IMR-90 (cell line): ENCODE results near the gene DPP10. TPM values are rescaled to one million over a fixed set of nuclear protein-coding genes. Genes with fewer than 3 reads are reported as not detected.

Source experiments
- ATAC-seq: fragments of 200-7000 bp; cut with Tn5 transposase; 2 replicates; pipeline ENCODE4 v1.9.1; 2020; ENCODE audit warnings: low read depth, mild to moderate bottlenecking, moderate library complexity
- BruUV-seq: library from RNA; stranded (reverse); fragments of 400-500 nt; replicated peaks from 2 replicates; lab custom pipeline; 2021; lab: Mats Ljungman, UMichigan
- CTCF ChIA-PET: fragments of 300-600 bp; formaldehyde crosslinking; extraction: SDS; loops from one replicate; lab custom pipeline; 2021; ENCODE audit warnings: antibody characterized with exemption; lab: Yijun Ruan, JAX
- POLR2A ChIA-PET: fragments of 300-600 bp; sonication (Branson Sonifier 250); formaldehyde crosslinking; loops from one replicate; lab custom pipeline; 2022; ENCODE audit warnings: antibody characterized with exemption; ENCODE audit not compliant: unreplicated experiment; lab: Charles Lee
- DNase-seq: peaks from one replicate; pipeline ENCODE4 v3.0.0; 2013
- H2AFZ ChIP-seq: replicated peaks from 2 replicates; pipeline ENCODE3; 2013; ENCODE audit warnings: low read length, mild to moderate bottlenecking; ENCODE audit not compliant: poor library complexity
- H2AK5ac ChIP-seq: 2 replicates; pipeline ENCODE4 v1.6.1; 2013; ENCODE audit warnings: low read depth, low read length, inconsistent platforms
- H2AK9ac ChIP-seq: replicated peaks from 2 replicates; pipeline ENCODE3; 2013; ENCODE audit warnings: mild to moderate bottlenecking, low read depth, low read length, moderate library complexity; ENCODE audit not compliant: poor library complexity
- H2BK120ac ChIP-seq: 2 replicates; pipeline ENCODE4 v1.6.1; 2013; ENCODE audit warnings: low read depth, low read length, inconsistent platforms
- H2BK15ac ChIP-seq: 3 replicates; pipeline ENCODE4 v1.6.1; 2013; ENCODE audit warnings: low read depth, low read length, inconsistent platforms
- H2BK20ac ChIP-seq: 2 replicates; pipeline ENCODE4 v1.6.1; 2013; ENCODE audit warnings: low read depth, mild to moderate bottlenecking, inconsistent platforms, low read length, moderate library complexity
- H2BK5ac ChIP-seq: 2 replicates; pipeline ENCODE4 v1.6.1; 2013; ENCODE audit warnings: mild to moderate bottlenecking, low read depth, low read length, inconsistent platforms; ENCODE audit not compliant: poor library complexity, severe bottlenecking
- H3K14ac ChIP-seq: replicated peaks from 2 replicates; pipeline ENCODE4 v1.6.1; 2013; ENCODE audit warnings: low read depth, low read length, inconsistent platforms
- H3K18ac ChIP-seq: 2 replicates; pipeline ENCODE4 v1.6.1; 2013; ENCODE audit warnings: low read depth, low read length, control low read depth
- H3K23ac ChIP-seq: 2 replicates; pipeline ENCODE4 v1.6.1; 2013; ENCODE audit warnings: low read depth, low read length, inconsistent platforms
- H3K27ac ChIP-seq: 2 replicates; pipeline ENCODE4 v1.5.1; 2013; ENCODE audit warnings: mild to moderate bottlenecking, control low read depth, low read length; ENCODE audit not compliant: insufficient read depth
- H3K27me3 ChIP-seq: 2 replicates; pipeline ENCODE4 v1.6.1; 2013; ENCODE audit warnings: low read length; ENCODE audit not compliant: control insufficient read depth, insufficient read depth
- H3K36me3 ChIP-seq: 2 replicates; pipeline ENCODE4 v1.6.1; 2013; ENCODE audit warnings: low read length, mixed read lengths; ENCODE audit not compliant: control insufficient read depth, insufficient read depth
- H3K4ac ChIP-seq: 2 replicates; pipeline ENCODE4 v1.6.1; 2013; ENCODE audit warnings: low read depth, low read length, inconsistent platforms
- H3K4me1 ChIP-seq: 2 replicates; pipeline ENCODE4 v1.6.1; 2013; ENCODE audit warnings: low read length, mixed read lengths; ENCODE audit not compliant: control insufficient read depth, insufficient read depth
- H3K4me2 ChIP-seq: 2 replicates; pipeline ENCODE4 v1.6.1; 2013; ENCODE audit warnings: low read depth, mild to moderate bottlenecking, control low read depth, low read length, moderate library complexity
- H3K4me3 ChIP-seq: 2 replicates; pipeline ENCODE4 v1.5.1; 2013; ENCODE audit warnings: low read depth, mild to moderate bottlenecking, control low read depth, low read length, moderate library complexity; ENCODE audit not compliant: insufficient read depth
- H3K56ac ChIP-seq: 2 replicates; pipeline ENCODE4 v1.6.1; 2013; ENCODE audit warnings: low read length, inconsistent platforms; ENCODE audit not compliant: insufficient read depth; ENCODE audit errors: extremely low read depth
- H3K79me1 ChIP-seq, 2 experiments: 2 replicates each; pipeline ENCODE4 v1.6.1; 2013; ENCODE audit warnings: low read length in 2 of 2, inconsistent platforms in 1 of 2, low read depth in 1 of 2
- H3K9ac ChIP-seq: 2 replicates; pipeline ENCODE4 v1.6.1; 2013; ENCODE audit warnings: low read depth, low read length, control low read depth
- H3K9me1 ChIP-seq: 2 replicates; pipeline ENCODE4 v1.6.1; 2013; ENCODE audit warnings: low read length, inconsistent platforms; ENCODE audit not compliant: insufficient read depth
- H3K9me3 ChIP-seq: 2 replicates; pipeline ENCODE4 v1.6.1; 2013; ENCODE audit warnings: low read length; ENCODE audit not compliant: control insufficient read depth, insufficient read depth
- H4K20me1 ChIP-seq: 2 replicates; pipeline ENCODE4 v1.6.1; 2013; ENCODE audit warnings: low read length, inconsistent platforms; ENCODE audit not compliant: insufficient read depth
- H4K5ac ChIP-seq: 2 replicates; pipeline ENCODE4 v1.6.1; 2013; ENCODE audit warnings: mild to moderate bottlenecking, low read depth, low read length, control low read depth
- H4K8ac ChIP-seq, 2 experiments: 2 replicates each; pipeline ENCODE4 v1.6.1; 2013; ENCODE audit warnings: low read depth in 2 of 2, low read length in 2 of 2, control low read depth in 1 of 2, inconsistent platforms in 1 of 2
- H4K91ac ChIP-seq: 2 replicates; pipeline ENCODE4 v1.6.1; 2013; ENCODE audit warnings: low read depth, low read length, inconsistent platforms; ENCODE audit not compliant: insufficient read depth
- BHLHE40 ChIP-seq: fragments of 150-350 bp; IDR thresholded peaks from 2 replicates; pipeline ENCODE4 v1.6.1; 2016; ENCODE audit warnings: mild to moderate bottlenecking, low read depth, low read length
- CEBPB ChIP-seq: IDR thresholded peaks from 2 replicates; pipeline ENCODE4 v1.6.1; 2012; ENCODE audit warnings: low read depth, low read length, improper control_type of control experiment
- CHD1 ChIP-seq: IDR thresholded peaks from 2 replicates; pipeline ENCODE4 v1.6.1; 2012; ENCODE audit warnings: low read depth, low read length, improper control_type of control experiment
- FOS ChIP-seq: fragments of 150-350 bp; IDR thresholded peaks from 2 replicates; pipeline ENCODE4 v1.6.1; 2016; ENCODE audit warnings: low read depth, low read length
- MAFK ChIP-seq: IDR thresholded peaks from 2 replicates; pipeline ENCODE4 v1.6.1; 2012; ENCODE audit warnings: low read depth, low read length, improper control_type of control experiment
- MAZ ChIP-seq: IDR thresholded peaks from 2 replicates; pipeline ENCODE4 v1.6.1; 2012; ENCODE audit warnings: low read depth, mild to moderate bottlenecking, low read length, improper control_type of control experiment, moderate library complexity, borderline replicate concordance
- MXI1 ChIP-seq: IDR thresholded peaks from 2 replicates; pipeline ENCODE4 v1.6.1; 2012; ENCODE audit warnings: low read depth, mild to moderate bottlenecking, low read length, moderate library complexity, borderline replicate concordance
- NFE2L2 ChIP-seq: fragments of 150-350 bp; IDR thresholded peaks from 2 replicates; pipeline ENCODE4 v1.6.1; 2016; ENCODE audit warnings: low read depth, mild to moderate bottlenecking, low read length
- POLR2A ChIP-seq: IDR thresholded peaks from 2 replicates; pipeline ENCODE4 v1.6.1; 2012; ENCODE audit warnings: mild to moderate bottlenecking, low read depth, low read length
- RAD21 ChIP-seq: IDR thresholded peaks from 2 replicates; pipeline ENCODE4 v1.6.1; 2012; ENCODE audit warnings: low read length, improper control_type of control experiment
- RCOR1 ChIP-seq: IDR thresholded peaks from 2 replicates; pipeline ENCODE4 v1.6.1; 2012; ENCODE audit warnings: mild to moderate bottlenecking, low read length, improper control_type of control experiment; ENCODE audit not compliant: insufficient replicate concordance
- RFX5 ChIP-seq: IDR thresholded peaks from 2 replicates; pipeline ENCODE4 v1.8.0; 2012; ENCODE audit warnings: low read depth, mild to moderate bottlenecking, low read length, moderate library complexity
- SMC3 ChIP-seq: fragments of 150-350 bp; IDR thresholded peaks from 2 replicates; pipeline ENCODE4 v1.6.1; 2016; ENCODE audit warnings: low read depth, mild to moderate bottlenecking, antibody characterized with exemption, low read length, moderate library complexity
- WGBS, 2 experiments: methylation state at CpG; one replicate each; pipeline versions ENCODE4 v1.1.5 to v1.1.7; 2013; ENCODE audit warnings: missing lambda C conversion rate in 2 of 2; ENCODE audit not compliant: insufficient read length in 1 of 2; ENCODE audit errors: extremely low coverage in 2 of 2; 5-methylcytosine and 5-hydroxymethylcytosine counted together
- dilution Hi-C: fragments of 300-500 bp; cut with HindIII; formaldehyde crosslinking; loops from one replicate; pipeline ENCODE4 v1.14.3; 2018; ENCODE audit warnings: low sequenced_read_pairs; ENCODE audit not compliant: unreplicated experiment
- in situ Hi-C: fragments of 300-500 bp; cut with MboI; formaldehyde crosslinking; loops from 3 replicates; pipeline ENCODE4 v1.14.3; 2019; ENCODE audit warnings: low sequenced_read_pairs, inconsistent platforms, mixed read lengths
- intact Hi-C: fragments of 100-400 bp; cut with micrococcal nuclease; formaldehyde crosslinking; loops from 2 replicates; pipeline ENCODE4 v1.10.0; 2022
- polyA plus RNA-seq, 3 experiments: library from polyadenylated mRNA; depleted of rRNA; stranded (reverse); fragments of >200 nt; gene quantifications; 2 replicates each; pipeline ENCODE4 v1.2.3, GENCODE V29; 2012; ENCODE audit warnings: low replicate concordance in 1 of 3
- total RNA-seq: library from RNA; depleted of rRNA; stranded (reverse); fragments of >200 nt; gene quantifications from 2 replicates; pipeline ENCODE4 v1.2.3, GENCODE V29; 2012
- TF ChIP-seq, protein P1 (sequence below): fragments of 150-350 bp; IDR thresholded peaks from 2 replicates; pipeline ENCODE4 v1.6.1; 2017; ENCODE audit warnings: mild to moderate bottlenecking, antibody characterized with exemption, low read length, low read depth
- TF ChIP-seq, protein P2 (sequence below): fragments of 150-350 bp; IDR thresholded peaks from 2 replicates; pipeline ENCODE4 v1.6.1; 2016; ENCODE audit warnings: low read depth, mild to moderate bottlenecking, low read length, moderate library complexity, borderline replicate concordance
- TF ChIP-seq, protein P3 (sequence below): conservative IDR thresholded peaks from 2 replicates; pipeline ENCODE4 v1.5.1; 2012; ENCODE audit warnings: mild to moderate bottlenecking, low read depth, low read length, improper control_type of control experiment

Gene DPP10
- total and polyA plus RNA-seq, 2 of the 4 experiments (the other 2 are of a cell fraction): not detected

DNA sequence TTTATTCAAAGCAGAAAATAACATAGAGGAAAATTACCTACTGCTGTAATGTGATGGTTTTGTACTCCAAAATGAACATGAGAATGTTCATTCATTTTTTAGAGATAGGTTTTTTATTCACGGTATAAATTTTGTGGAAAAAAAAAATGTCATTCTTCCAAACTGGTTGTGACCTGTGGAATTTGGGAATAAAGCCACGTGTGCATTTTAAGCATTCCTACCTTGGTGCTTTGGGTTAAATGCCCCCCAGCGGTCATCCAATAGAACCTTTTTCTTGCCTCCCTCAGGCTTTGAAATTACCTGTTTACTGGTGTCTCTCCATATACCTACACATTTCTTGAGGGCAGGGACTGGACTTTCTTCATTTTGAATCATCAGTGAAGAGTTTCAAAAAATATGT lies 740.7 kb downstream of the DPP10 start:
- Histone ChIP-seq H3K36me3 (no peaks in the 10 kb centered on the region), H3K23ac (no peak overlapping the region), H3K9me3 (no peaks in the 10 kb centered on the region; the same call in none of the 2 replicates), H3K4me3 (no peak overlapping the region), H3K9ac (no peak overlapping the region), H3K27me3 (no peaks in the 10 kb centered on the region), H2AFZ (no peak overlapping the region), H3K4me2 (no peak overlapping the region), H2BK5ac (no peak overlapping the region), H3K56ac (no peak overlapping the region), H4K8ac (no peak overlapping the region), H3K18ac (no peak overlapping the region), H2BK120ac (no peak overlapping the region), H3K4me1 (no peaks in the 10 kb centered on the region), H2AK9ac (no peak overlapping the region), H2BK20ac (no peak overlapping the region), H3K79me1 (no peaks in the 10 kb centered on the region), H4K5ac (no peak overlapping the region), H3K4ac (no peak overlapping the region), H2BK15ac (no peak overlapping the region), H4K91ac (no peak overlapping the region), H3K14ac (no peak overlapping the region), H3K27ac (no peak overlapping the region), H2AK5ac (no peak overlapping the region), H4K20me1 (no peaks in the 10 kb centered on the region), H3K9me1 (no peaks in the 10 kb centered on the region)
- no peak for DNase-seq
- CTCF ChIA-PET: no interaction called here
- no peak for ATAC-seq
- in situ Hi-C loops (no loop called here), dilution Hi-C loops (no loop called here), intact Hi-C loops (no loop called here)
- TF ChIP-seq BHLHE40: no peak
- TF ChIP-seq CHD1: no peak
- TF ChIP-seq SMC3: no peak
- TF ChIP-seq, protein P1, sequence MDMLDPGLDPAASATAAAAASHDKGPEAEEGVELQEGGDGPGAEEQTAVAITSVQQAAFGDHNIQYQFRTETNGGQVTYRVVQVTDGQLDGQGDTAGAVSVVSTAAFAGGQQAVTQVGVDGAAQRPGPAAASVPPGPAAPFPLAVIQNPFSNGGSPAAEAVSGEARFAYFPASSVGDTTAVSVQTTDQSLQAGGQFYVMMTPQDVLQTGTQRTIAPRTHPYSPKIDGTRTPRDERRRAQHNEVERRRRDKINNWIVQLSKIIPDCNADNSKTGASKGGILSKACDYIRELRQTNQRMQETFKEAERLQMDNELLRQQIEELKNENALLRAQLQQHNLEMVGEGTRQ: no peak
- TF ChIP-seq MAFK: no peak
- no peak for TF ChIP-seq RFX5
- TF ChIP-seq MAZ: no peak
- no peak for TF ChIP-seq RCOR1
- TF ChIP-seq POLR2A: no peak
- TF ChIP-seq, protein P2, sequence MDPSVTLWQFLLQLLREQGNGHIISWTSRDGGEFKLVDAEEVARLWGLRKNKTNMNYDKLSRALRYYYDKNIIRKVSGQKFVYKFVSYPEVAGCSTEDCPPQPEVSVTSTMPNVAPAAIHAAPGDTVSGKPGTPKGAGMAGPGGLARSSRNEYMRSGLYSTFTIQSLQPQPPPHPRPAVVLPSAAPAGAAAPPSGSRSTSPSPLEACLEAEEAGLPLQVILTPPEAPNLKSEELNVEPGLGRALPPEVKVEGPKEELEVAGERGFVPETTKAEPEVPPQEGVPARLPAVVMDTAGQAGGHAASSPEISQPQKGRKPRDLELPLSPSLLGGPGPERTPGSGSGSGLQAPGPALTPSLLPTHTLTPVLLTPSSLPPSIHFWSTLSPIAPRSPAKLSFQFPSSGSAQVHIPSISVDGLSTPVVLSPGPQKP: no peak
- TF ChIP-seq, protein P3, sequence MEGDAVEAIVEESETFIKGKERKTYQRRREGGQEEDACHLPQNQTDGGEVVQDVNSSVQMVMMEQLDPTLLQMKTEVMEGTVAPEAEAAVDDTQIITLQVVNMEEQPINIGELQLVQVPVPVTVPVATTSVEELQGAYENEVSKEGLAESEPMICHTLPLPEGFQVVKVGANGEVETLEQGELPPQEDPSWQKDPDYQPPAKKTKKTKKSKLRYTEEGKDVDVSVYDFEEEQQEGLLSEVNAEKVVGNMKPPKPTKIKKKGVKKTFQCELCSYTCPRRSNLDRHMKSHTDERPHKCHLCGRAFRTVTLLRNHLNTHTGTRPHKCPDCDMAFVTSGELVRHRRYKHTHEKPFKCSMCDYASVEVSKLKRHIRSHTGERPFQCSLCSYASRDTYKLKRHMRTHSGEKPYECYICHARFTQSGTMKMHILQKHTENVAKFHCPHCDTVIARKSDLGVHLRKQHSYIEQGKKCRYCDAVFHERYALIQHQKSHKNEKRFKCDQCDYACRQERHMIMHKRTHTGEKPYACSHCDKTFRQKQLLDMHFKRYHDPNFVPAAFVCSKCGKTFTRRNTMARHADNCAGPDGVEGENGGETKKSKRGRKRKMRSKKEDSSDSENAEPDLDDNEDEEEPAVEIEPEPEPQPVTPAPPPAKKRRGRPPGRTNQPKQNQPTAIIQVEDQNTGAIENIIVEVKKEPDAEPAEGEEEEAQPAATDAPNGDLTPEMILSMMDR: no peak
- no peak for TF ChIP-seq CEBPB
- no peak for TF ChIP-seq NFE2L2
- no peak for TF ChIP-seq FOS
- no peak for TF ChIP-seq MXI1
- no peak for TF ChIP-seq RAD21
- POLR2A ChIA-PET: no interaction called here
- BruUV-seq: no TSS peak
- no CpG with 5 or more reads among the region's 3 CpGs for WGBS, 2 experiments
